Liver (tissue), 9 donors: Measurements from ENCODE around the gene KLKB1. TPM values are rescaled to one million over a fixed set of nuclear protein-coding genes. Genes with fewer than 3 reads are reported as not detected.

Experiments
- DNase-seq: peaks from one replicate; pipeline ENCODE4 v3.0.0-alpha.2; 2017; ENCODE audit warnings: low spot score
- H3K27ac ChIP-seq, 2 donors: one replicate each; pipeline ENCODE4 v1.7.0; 2013; ENCODE audit warnings: inconsistent platforms in 2 of 2, low read length in 2 of 2, control low read depth in 1 of 2, low read depth in 1 of 2, mild to moderate bottlenecking in 1 of 2
- H3K27me3 ChIP-seq, 4 donors: one replicate each; pipeline versions ENCODE4 v1.6.1 to v1.7.0; 2013; ENCODE audit warnings: low read length in 3 of 4, inconsistent platforms in 1 of 4, mild to moderate bottlenecking in 1 of 4, moderate library complexity in 1 of 4; ENCODE audit not compliant: control insufficient read depth in 4 of 4, insufficient read depth in 4 of 4
- H3K36me3 ChIP-seq, 4 donors: one replicate each; pipeline versions ENCODE4 v1.6.1 to v1.7.0; 2013; ENCODE audit warnings: low read length in 3 of 4, mild to moderate bottlenecking in 3 of 4, low read depth in 1 of 4, moderate library complexity in 1 of 4; ENCODE audit not compliant: control insufficient read depth in 4 of 4, insufficient read depth in 3 of 4
- H3K4me1 ChIP-seq, 4 donors: one replicate each; pipeline versions ENCODE4 v1.6.1 to v1.7.0; 2013; ENCODE audit warnings: low read length in 3 of 4, mild to moderate bottlenecking in 3 of 4, moderate library complexity in 1 of 4; ENCODE audit not compliant: control insufficient read depth in 4 of 4, insufficient read depth in 4 of 4
- H3K4me3 ChIP-seq, 3 donors: one replicate each; pipeline versions ENCODE4 v1.6.1 to v1.7.0; 2013; ENCODE audit warnings: low read length in 3 of 3, control low read depth in 1 of 3, low read depth in 1 of 3, mild to moderate bottlenecking in 1 of 3
- H3K9ac ChIP-seq, 2 donors: one replicate each; pipeline ENCODE4 v1.7.0; 2013; ENCODE audit warnings: low read length in 2 of 2, mild to moderate bottlenecking in 2 of 2, moderate library complexity in 2 of 2, control low read depth in 1 of 2, low read depth in 1 of 2
- H3K9me3 ChIP-seq, 4 donors: one replicate each; pipeline versions ENCODE4 v1.6.1 to v1.7.0; 2013; ENCODE audit warnings: low read length in 3 of 4; ENCODE audit not compliant: control insufficient read depth in 4 of 4
- ATF3 ChIP-seq: IDR thresholded peaks from 2 replicates; pipeline ENCODE4 v1.6.1; 2016; ENCODE audit warnings: antibody characterized with exemption
- CTCF ChIP-seq: fragments of 150-350 bp; IDR thresholded peaks from 2 replicates; pipeline ENCODE4 v1.5.1; 2017; ENCODE audit warnings: improper control_type of control experiment, low read depth, low read length; ENCODE audit not compliant: missing input control
- GABPA ChIP-seq, 2 donors: IDR thresholded peaks in 1 of 2; conservative IDR thresholded peaks in 1 of 2; 2 replicates each; pipeline ENCODE4 v1.6.1; 2016; ENCODE audit warnings: antibody characterized with exemption in 2 of 2, mild to moderate bottlenecking in 1 of 2, moderate library complexity in 1 of 2
- HNF4G ChIP-seq: IDR thresholded peaks from 2 replicates; pipeline ENCODE4 v1.6.1; 2016; ENCODE audit warnings: antibody characterized with exemption
- MAX ChIP-seq: IDR thresholded peaks from 2 replicates; pipeline ENCODE4 v1.6.1; 2016; ENCODE audit warnings: antibody characterized with exemption
- NR2F2 ChIP-seq: IDR thresholded peaks from 2 replicates; pipeline ENCODE4 v1.6.1; 2016; ENCODE audit warnings: antibody characterized with exemption
- REST ChIP-seq: IDR thresholded peaks from 2 replicates; pipeline ENCODE4 v1.6.1; 2016; ENCODE audit warnings: antibody characterized with exemption, mild to moderate bottlenecking
- SP1 ChIP-seq: IDR thresholded peaks from 2 replicates; pipeline ENCODE4 v1.6.1; 2018; ENCODE audit warnings: antibody characterized with exemption, mild to moderate bottlenecking
- TAF1 ChIP-seq: conservative IDR thresholded peaks from 2 replicates; pipeline ENCODE4 v1.6.1; 2016; ENCODE audit warnings: antibody characterized with exemption, mild to moderate bottlenecking
- YY1 ChIP-seq: IDR thresholded peaks from 2 replicates; pipeline ENCODE4 v1.6.1; 2016; ENCODE audit warnings: antibody characterized with exemption, mild to moderate bottlenecking
- WGBS: extraction: QIAGEN DNeasy Blood & Tissue Kit; methylation state at CpG from one replicate; pipeline ENCODE4 v1.1.7; 2013; 5-methylcytosine and 5-hydroxymethylcytosine counted together
- polyA plus RNA-seq, 2 donors: library from polyadenylated mRNA; stranded (reverse) in 1 of 2; unstranded in 1 of 2; fragments of 200-250 nt in 1 of 2; fragments of >200 nt in 1 of 2; fragmentation: Nextera tagmentation in 1 of 2; extraction: Ambion mirVana in 1 of 2; gene quantifications; one replicate each; pipeline versions ENCODE4 v1.2.1 to v1.2.3, GENCODE V29; 2013 to 2015
- total RNA-seq, 2 donors: library from RNA; depleted of rRNA; stranded (reverse); fragments of >200 nt; gene quantifications; one replicate each; pipeline ENCODE4 v1.2.3, GENCODE V29; 2014
- donor health status: healthy.
- donor health status: healthy.
- donor health status: healthy.
- donor health status: healthy.
- donor health status: healthy.

The KLKB1 gene
- total and polyA plus RNA-seq, 4 donors, result 36.5 to 78.9 (median 60.2) TPM

GRCh38 chr4:186201010-186201409, 26.3 kb upstream of the KLKB1 start:
- H3K36me3 ChIP-seq, result peaks cover 2 to 47% (median 30%) of the 10 kb centered on the region in 4 donors
- WGBS, result 94% methylated on average over 7 of the region's 7 CpGs
- no peak overlapping the region for H3K9ac ChIP-seq

More at GRCh38 chr4:186201010-186201409, 26.3 kb upstream of the KLKB1 start:
- H3K9me3 ChIP-seq, result no peaks in the 10 kb centered on the region
- peaks cover 0 to 7% (median 4%) of the 10 kb centered on the region in 4 donors for H3K4me1 ChIP-seq
- TF ChIP-seq YY1, result no peak
- TF ChIP-seq NR2F2, result no peak
- no peak for TF ChIP-seq CTCF
- TF ChIP-seq ATF3, result no peak
- TF ChIP-seq HNF4G, result no peak
- no peak for TF ChIP-seq MAX
- TF ChIP-seq GABPA (IDR thresholded peaks at IDR 0.05 in 1 of 2, conservative IDR thresholded peaks at IDR 0.05 in 1 of 2), result no peak
- no peak for TF ChIP-seq REST
- TF ChIP-seq SP1, result no peak
- no peak for TF ChIP-seq TAF1
- DNase-seq, result no peak
- no peak overlapping the region for H3K4me3 ChIP-seq
- H3K27me3 ChIP-seq, result no peaks in the 10 kb centered on the region
- H3K27ac ChIP-seq, result no peak overlapping the region
